ENCODE measurements around the gene NPAS2.

- TF ChIP-seq, protein P1, sequence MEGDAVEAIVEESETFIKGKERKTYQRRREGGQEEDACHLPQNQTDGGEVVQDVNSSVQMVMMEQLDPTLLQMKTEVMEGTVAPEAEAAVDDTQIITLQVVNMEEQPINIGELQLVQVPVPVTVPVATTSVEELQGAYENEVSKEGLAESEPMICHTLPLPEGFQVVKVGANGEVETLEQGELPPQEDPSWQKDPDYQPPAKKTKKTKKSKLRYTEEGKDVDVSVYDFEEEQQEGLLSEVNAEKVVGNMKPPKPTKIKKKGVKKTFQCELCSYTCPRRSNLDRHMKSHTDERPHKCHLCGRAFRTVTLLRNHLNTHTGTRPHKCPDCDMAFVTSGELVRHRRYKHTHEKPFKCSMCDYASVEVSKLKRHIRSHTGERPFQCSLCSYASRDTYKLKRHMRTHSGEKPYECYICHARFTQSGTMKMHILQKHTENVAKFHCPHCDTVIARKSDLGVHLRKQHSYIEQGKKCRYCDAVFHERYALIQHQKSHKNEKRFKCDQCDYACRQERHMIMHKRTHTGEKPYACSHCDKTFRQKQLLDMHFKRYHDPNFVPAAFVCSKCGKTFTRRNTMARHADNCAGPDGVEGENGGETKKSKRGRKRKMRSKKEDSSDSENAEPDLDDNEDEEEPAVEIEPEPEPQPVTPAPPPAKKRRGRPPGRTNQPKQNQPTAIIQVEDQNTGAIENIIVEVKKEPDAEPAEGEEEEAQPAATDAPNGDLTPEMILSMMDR (IDR thresholded peaks at IDR 0.05; ENCODE audit: insufficient read depth, low read depth, low read length): no peak
- no peak for TF ChIP-seq EZH2 (IDR thresholded peaks at IDR 0.05; ENCODE audit: insufficient read depth, low read length)
These were observed 86.7 kb downstream of the NPAS2 start for GRCh38 chr2:100906679-100907078.

Data from astrocyte (in vitro differentiated cells and primary cell).